Muscle of leg (tissue), 11 donors: Measurements from ENCODE around the gene MYO10. TPM values are rescaled to one million over a fixed set of nuclear protein-coding genes. Genes with fewer than 3 reads are reported as not detected.
"Not testable (repeated sequence)": the region's sequence is repeated elsewhere in the genome, so short reads cannot be mapped to it uniquely, and the experiment has no call there.

Experiments used
- DNase-seq: peaks from one replicate; pipeline ENCODE4 v3.0.0; 2013
- H3K27ac ChIP-seq: one replicate; pipeline ENCODE4 v1.5.1; 2013; ENCODE audit warnings: mild to moderate bottlenecking, low read length, control low read depth
- H3K27me3 ChIP-seq: one replicate; pipeline ENCODE4 v1.6.1; 2013; ENCODE audit warnings: low read length; ENCODE audit not compliant: control insufficient read depth, insufficient read depth
- H3K36me3 ChIP-seq: one replicate; pipeline ENCODE4 v1.6.1; 2013; ENCODE audit warnings: low read length; ENCODE audit not compliant: control insufficient read depth, insufficient read depth
- H3K4me1 ChIP-seq: one replicate; pipeline ENCODE4 v1.6.1; 2013; ENCODE audit warnings: low read length; ENCODE audit not compliant: control insufficient read depth, insufficient read depth
- H3K4me3 ChIP-seq: one replicate; pipeline ENCODE4 v1.5.1; 2013; ENCODE audit warnings: low read length, control low read depth
- H3K9me3 ChIP-seq: replicated peaks from 2 replicates; pipeline ENCODE4 v1.6.1; 2013; ENCODE audit warnings: low read depth, low read length; ENCODE audit not compliant: control insufficient read depth
- WGBS: methylation state at CpG from one replicate; pipeline ENCODE4 v1.1.5; 2013; ENCODE audit warnings: missing lambda C conversion rate; ENCODE audit not compliant: insufficient coverage; 5-methylcytosine and 5-hydroxymethylcytosine counted together
- polyA plus RNA-seq, 8 donors: library from polyadenylated mRNA; unstranded; fragments of 120-200 nt; gene quantifications; one replicate each; pipeline versions ENCODE4 v1.2.1 to v1.2.3, GENCODE V29; 2013; ENCODE audit warnings: inconsistent platforms in 1 of 8, low replicate concordance in 1 of 8; ENCODE audit not compliant: insufficient read length in 8 of 8, insufficient read depth in 1 of 8
- total RNA-seq: library from RNA; stranded (reverse); fragments of 120-200 nt; gene quantifications from one replicate; pipeline ENCODE4 v1.2.4, GENCODE V29; 2013

MYO10 gene
- total and polyA plus RNA-seq, 9 donors: 16.6 to 35.4 (median 30.0) TPM

DNA sequence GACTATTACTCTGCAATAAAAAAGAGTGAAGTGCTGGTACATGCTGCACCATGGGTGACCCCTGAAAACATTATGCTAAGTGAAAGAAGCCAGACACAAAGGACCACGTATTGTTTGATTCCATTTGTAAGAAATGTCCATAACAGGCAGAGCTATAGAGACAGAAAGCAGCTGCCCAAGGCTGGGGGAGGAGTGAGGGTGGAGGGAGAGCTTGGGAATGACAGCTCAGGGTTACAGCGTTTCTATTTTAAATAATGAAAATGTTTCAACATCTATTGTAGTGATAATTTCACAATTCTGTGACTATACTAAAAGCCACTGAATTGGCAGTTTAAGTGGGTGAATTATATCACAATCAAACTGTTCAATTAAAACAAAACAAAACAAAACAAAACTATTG lies 81.7 kb downstream of the MYO10 start:
- Histone ChIP-seq H3K27ac (no peak overlapping the region), H3K9me3 (peaks cover 5% of the 10 kb centered on the region), H3K4me1 (peaks cover 30% of the 10 kb centered on the region), H3K4me3 (no peak overlapping the region), H3K36me3 (no peaks in the 10 kb centered on the region), H3K27me3 (no peaks in the 10 kb centered on the region)
- no peak for DNase-seq
- WGBS: 67% methylated on average over 1 of the region's 2 CpGs

DNA sequence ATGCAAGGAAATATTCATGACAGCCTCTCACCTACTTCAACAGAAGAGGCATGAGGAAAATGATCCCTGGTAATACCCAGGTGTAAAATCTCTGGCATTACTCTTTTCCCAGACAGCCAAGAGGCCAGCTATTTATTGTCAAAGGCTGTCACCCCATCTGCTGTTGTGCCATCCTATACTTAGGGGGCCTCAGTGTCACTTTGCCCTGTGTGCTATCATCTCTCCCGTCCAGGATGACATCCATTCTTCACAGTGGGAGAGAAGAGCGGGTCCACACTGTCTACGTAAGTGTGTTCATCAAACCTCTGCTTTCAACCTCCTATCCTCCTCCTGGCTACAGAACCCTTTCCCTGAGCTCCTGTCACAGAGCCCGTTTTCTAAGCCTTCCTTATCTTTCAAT lies 82.6 kb downstream of the MYO10 start:
- Histone ChIP-seq H3K27ac (no peak overlapping the region), H3K9me3 (no peaks in the 10 kb centered on the region), H3K4me1 (peaks cover 30% of the 10 kb centered on the region), H3K4me3 (no peak overlapping the region), H3K36me3 (no peaks in the 10 kb centered on the region), H3K27me3 (no peaks in the 10 kb centered on the region)
- DNase-seq: no peak
- WGBS: 60% methylated on average over 1 of the region's 4 CpGs

DNA sequence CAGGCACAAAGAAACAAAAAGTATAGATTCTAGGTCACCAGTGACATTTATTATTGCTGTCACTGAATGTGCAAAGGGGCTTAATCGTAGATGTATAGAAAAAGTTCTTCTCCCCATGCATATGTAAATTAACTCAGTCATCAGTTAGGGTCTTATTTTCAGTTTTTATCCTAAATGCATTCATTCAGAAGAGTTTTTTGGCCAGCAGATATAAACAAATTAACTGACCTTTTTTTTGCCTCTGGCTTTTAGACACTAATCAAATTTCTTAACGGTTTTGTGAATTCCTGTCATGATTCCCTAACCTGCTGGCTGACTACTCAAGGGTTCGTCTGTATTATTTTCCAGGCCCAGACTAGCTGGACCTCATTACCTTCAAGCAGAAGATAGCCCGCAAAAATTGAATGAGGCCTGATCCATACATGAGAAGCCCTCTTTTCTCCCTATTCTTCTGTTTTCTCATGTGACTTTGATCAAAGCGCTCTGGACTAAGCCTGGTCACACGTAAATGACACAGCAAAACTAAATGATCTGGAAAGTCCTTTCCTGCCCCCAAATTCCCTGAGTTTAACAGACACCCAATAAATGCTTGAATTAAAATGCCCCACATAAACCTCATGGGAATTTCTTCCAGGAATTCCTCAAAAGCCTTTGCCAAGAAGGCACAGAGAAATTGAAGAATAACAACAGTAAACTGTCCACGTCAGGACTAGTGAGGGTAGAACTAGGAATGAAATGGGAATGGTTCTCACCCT lies 83.7 kb downstream of the MYO10 start:
- no peaks in the 10 kb centered on the region for H3K27me3 ChIP-seq
- peaks cover 25% of the 10 kb centered on the region for H3K4me1 ChIP-seq
- no peak overlapping the region for H3K4me3 ChIP-seq
- 69% methylated on average over 4 of the region's 7 CpGs for WGBS
- H3K9me3 ChIP-seq: no peaks in the 10 kb centered on the region
- no peak overlapping the region for H3K27ac ChIP-seq
- no peaks in the 10 kb centered on the region for H3K36me3 ChIP-seq
- no peak for DNase-seq

DNA sequence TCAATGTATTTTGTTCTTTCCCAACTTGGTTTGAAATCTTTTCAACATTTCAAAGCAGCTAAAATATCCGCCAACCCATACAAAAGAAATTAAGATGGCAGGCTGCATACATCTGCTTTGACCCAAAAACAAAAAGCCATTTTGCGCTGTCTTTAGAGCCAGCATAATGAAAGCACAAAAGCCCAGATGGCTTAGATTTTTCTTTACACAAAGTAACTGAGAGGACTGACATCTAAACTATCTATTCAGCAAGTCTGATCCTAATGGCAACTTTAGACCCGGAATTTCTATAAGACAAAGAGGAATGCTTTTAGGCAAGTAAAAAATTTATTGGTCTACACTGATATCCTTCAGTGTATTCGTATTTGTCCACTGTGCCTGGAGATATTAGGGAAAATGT lies 86.3 kb downstream of the MYO10 start:
- H3K4me1 ChIP-seq: peaks cover 3% of the 10 kb centered on the region
- WGBS: no CpG with 5 or more reads among the region's 4 CpGs
- no peak overlapping the region for H3K4me3 ChIP-seq
- no peak for DNase-seq
- H3K36me3 ChIP-seq: no peaks in the 10 kb centered on the region
- H3K27me3 ChIP-seq: no peaks in the 10 kb centered on the region
- H3K9me3 ChIP-seq: no peaks in the 10 kb centered on the region
- no peak overlapping the region for H3K27ac ChIP-seq

DNA sequence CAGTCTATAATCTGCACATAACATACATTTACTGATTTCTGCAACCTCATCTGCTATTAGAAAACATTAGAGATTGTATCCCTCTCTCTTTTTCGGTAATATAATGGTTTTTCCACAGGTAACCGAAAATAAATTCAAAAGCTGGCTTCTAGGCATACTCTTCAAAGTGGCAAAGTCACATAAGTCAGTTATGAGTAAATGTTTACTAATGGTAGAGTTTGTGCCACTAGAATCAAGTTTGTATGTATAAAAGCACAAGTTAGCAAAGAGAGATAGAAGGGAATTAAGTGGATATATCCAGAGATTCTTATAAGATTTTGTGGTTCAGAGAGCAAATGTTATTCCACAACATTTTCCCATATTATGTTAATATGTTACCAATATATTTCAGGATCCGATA lies 86.9 kb downstream of the MYO10 start:
- no peaks in the 10 kb centered on the region for H3K27me3 ChIP-seq
- WGBS: no CpG with 5 or more reads among the region's 3 CpGs
- H3K9me3 ChIP-seq: no peaks in the 10 kb centered on the region
- peaks cover 3% of the 10 kb centered on the region for H3K4me1 ChIP-seq
- H3K36me3 ChIP-seq: no peaks in the 10 kb centered on the region
- no peak overlapping the region for H3K4me3 ChIP-seq
- DNase-seq: no peak
- no peak overlapping the region for H3K27ac ChIP-seq

DNA sequence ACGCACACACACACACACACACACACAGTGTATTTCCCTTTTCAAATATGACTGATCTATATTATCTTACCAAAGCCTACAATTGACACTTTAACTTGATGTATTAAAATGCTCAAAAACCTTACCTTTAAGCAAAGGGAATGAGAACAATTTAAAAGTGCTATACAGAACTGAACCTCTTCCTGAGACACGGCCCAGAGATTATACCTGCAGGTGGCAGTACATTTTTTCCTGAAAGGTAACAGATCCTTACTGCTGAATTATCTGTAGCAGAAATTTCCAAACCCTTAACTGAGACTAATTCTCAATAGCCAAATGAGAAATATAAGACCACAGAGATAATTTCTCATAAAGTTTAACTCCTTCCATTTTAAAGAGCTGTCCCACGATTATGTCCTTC lies 91.1 kb downstream of the MYO10 start:
- 86% methylated on average over 2 of the region's 3 CpGs for WGBS
- H3K36me3 ChIP-seq: no peaks in the 10 kb centered on the region
- H3K4me3 ChIP-seq: no peak overlapping the region
- H3K27ac ChIP-seq: no peak overlapping the region
- DNase-seq: no peak
- H3K27me3 ChIP-seq: no peaks in the 10 kb centered on the region
- H3K9me3 ChIP-seq: no peaks in the 10 kb centered on the region
- H3K4me1 ChIP-seq: no peaks in the 10 kb centered on the region

DNA sequence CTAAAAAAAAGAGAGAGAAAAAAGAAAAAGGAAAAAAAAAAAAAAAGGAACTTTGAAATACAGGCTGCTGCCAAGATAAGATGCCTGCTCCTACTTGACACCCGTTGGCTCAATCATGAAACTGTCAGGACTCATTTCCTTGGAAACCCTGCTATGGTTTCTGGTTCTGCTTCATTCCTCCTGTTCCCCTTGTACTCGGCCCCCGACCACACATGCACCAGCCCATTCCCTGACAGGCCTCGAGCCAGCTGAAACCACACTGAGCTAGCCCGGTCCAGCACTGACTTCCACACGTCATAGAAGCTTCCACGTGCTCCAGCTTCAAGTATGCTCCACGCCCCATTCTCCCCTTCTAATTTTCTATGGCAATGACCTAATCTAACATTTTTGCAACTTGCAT lies 93.2 kb downstream of the MYO10 start:
- Histone ChIP-seq H3K36me3 (no peaks in the 10 kb centered on the region), H3K4me3 (no peak overlapping the region), H3K4me1 (no peaks in the 10 kb centered on the region), H3K27ac (no peak overlapping the region), H3K27me3 (no peaks in the 10 kb centered on the region), H3K9me3 (no peaks in the 10 kb centered on the region)
- DNase-seq: peak; percentile 11
- WGBS: 32% methylated on average over 8 of the region's 8 CpGs

DNA sequence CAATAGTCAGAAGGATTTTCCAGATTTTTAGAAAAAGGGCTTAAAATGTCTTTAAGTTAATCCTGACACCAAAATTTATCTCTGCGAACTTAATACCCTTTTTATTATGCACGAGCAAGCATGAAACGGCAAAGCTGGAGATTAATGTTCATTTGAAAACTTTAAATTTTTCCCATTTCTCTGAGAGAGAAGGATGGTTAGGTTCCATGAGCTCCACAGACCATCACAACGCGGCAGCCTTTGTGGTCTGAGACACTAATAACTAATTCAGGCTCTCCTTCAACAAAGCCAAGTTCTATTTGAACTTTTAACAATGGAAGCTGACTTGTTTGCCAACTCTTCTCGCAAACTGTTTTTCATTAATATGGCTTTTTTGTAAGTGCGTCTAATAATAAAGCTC lies 94.7 kb downstream of the MYO10 start:
- Histone ChIP-seq H3K36me3 (no peaks in the 10 kb centered on the region), H3K4me3 (no peak overlapping the region), H3K9me3 (no peaks in the 10 kb centered on the region), H3K27ac (no peak overlapping the region), H3K4me1 (no peaks in the 10 kb centered on the region), H3K27me3 (no peaks in the 10 kb centered on the region)
- peak; percentile 40 for DNase-seq
- 40% methylated on average over 1 of the region's 7 CpGs for WGBS

DNA sequence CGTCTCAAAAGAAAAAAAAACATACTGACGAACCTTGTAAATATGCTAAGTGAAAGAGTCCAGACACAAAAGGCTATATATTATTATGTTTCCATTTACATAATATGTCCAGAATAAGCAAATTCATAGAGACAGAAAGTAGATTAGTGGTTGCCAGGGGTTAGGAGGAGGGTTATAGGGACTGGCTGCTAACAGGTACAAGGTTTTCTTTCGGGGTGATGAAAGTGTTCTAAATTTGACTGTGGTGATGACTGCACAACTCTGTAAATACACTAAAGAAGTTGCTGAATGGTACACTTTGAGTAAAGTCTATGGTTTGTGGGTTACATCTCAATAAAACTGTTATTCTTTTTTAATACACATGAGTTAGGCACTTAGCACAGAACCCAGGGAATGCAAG lies 98.8 kb downstream of the MYO10 start:
- H3K4me1 ChIP-seq: no peaks in the 10 kb centered on the region
- H3K9me3 ChIP-seq: no peaks in the 10 kb centered on the region
- H3K4me3 ChIP-seq: no peak overlapping the region
- WGBS: no CpG with 5 or more reads among the region's 3 CpGs
- H3K27ac ChIP-seq: no peak overlapping the region
- H3K36me3 ChIP-seq: no peaks in the 10 kb centered on the region
- no peak for DNase-seq
- no peaks in the 10 kb centered on the region for H3K27me3 ChIP-seq

DNA sequence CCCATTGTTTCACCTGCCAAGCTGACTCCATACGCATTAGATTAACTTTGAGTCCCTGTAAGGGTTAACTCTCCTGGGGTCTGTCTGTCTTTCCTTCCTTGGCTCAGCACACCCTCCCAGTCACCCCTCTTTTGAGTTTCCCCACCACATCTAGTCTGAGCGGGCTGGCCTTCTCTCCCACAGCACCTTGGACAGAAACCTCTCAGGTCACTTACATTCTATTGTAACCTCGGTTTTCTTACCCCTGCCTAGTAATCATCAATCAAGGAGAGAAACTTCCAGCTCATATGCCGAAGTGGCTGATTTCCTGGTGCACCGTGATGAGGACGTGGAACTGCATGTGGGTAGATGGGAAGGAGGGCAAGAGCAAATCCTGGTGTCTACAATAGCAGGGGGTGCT lies 102.1 kb downstream of the MYO10 start:
- 69% methylated on average over 3 of the region's 6 CpGs for WGBS
- no peak overlapping the region for H3K27ac ChIP-seq
- DNase-seq: no peak
- no peaks in the 10 kb centered on the region for H3K27me3 ChIP-seq
- no peaks in the 10 kb centered on the region for H3K9me3 ChIP-seq
- H3K36me3 ChIP-seq: no peaks in the 10 kb centered on the region
- no peak overlapping the region for H3K4me3 ChIP-seq
- no peaks in the 10 kb centered on the region for H3K4me1 ChIP-seq

DNA sequence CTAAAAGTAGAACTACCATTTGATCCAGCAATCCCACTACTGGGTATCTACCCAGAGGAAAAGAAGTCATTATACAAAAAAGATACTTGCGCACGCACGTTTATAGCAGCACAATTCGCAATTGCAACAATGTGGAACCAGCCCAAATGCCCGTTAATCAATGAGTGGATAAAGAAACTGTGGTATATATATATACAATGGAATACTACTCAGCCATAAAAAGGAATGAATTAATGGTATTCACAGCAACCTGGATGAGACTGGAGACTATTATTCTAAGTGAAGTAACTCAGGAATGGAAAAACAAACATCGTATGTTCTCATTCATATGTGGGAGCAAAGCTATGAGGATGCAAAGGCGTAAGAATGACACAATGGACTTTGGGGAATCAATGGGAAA lies 104.8 kb downstream of the MYO10 start:
- H3K27ac ChIP-seq, H3K4me3 ChIP-seq, H3K4me1 ChIP-seq, H3K9me3 ChIP-seq, H3K27me3 ChIP-seq, H3K36me3 ChIP-seq, DNase-seq: not testable (repeated sequence)
- 100% methylated on average over 1 of the region's 7 CpGs for WGBS
